Right lobe of liver (tissue), 6 donors: Measurements from ENCODE around the gene SERTAD3. TPM values are rescaled to one million over a fixed set of nuclear protein-coding genes. Genes with fewer than 3 reads are reported as not detected.

Experiments used
- ATAC-seq, 4 donors: fragments of 200-7000 bp; cut with Tn5 transposase; one replicate each; pipeline ENCODE4 v1.9.1; 2020; ENCODE audit warnings: mild to moderate bottlenecking in 4 of 4, moderate library complexity in 4 of 4
- DNase-seq, 3 donors: peaks; one replicate each; pipeline ENCODE4 v3.0.0-alpha.2; 2020
- H3K27ac ChIP-seq, 3 donors: fragments of 200-600 bp; one replicate each; pipeline ENCODE4 v1.8.0; 2022
- H3K27me3 ChIP-seq, 2 donors: fragments of 200-600 bp; one replicate each; pipeline ENCODE4 v1.8.0; 2022
- H3K36me3 ChIP-seq, 4 donors: fragments of 200-600 bp; sonication (generic) in 1 of 4; one replicate each; pipeline versions ENCODE4 v1.5.1 to v1.8.0; 2017 to 2022; ENCODE audit warnings: control low read depth in 1 of 4
- H3K4me1 ChIP-seq, 4 donors: fragments of 200-600 bp; sonication (generic) in 1 of 4; one replicate each; pipeline versions ENCODE4 v1.5.1 to v1.8.0; 2017 to 2022; ENCODE audit warnings: control low read depth in 1 of 4
- H3K4me3 ChIP-seq, 3 donors: fragments of 200-600 bp; one replicate each; pipeline ENCODE4 v1.8.0; 2022
- H3K9me3 ChIP-seq, 4 donors: fragments of 200-600 bp; sonication (generic) in 1 of 4; one replicate each; pipeline versions ENCODE4 v1.5.1 to v1.8.0; 2017 to 2022; ENCODE audit warnings: control low read depth in 1 of 4
- CTCF ChIP-seq, 4 donors: fragments of 200-600 bp in 3 of 4; fragments of 450-650 bp in 1 of 4; IDR thresholded peaks; one replicate each; pipeline versions ENCODE4 v1.5.1 to v1.8.0; 2016 to 2022; ENCODE audit warnings: antibody characterized with exemption in 4 of 4, mild to moderate bottlenecking in 2 of 4
- POLR2A ChIP-seq: fragments of 450-650 bp; IDR thresholded peaks from one replicate; pipeline ENCODE4 v1.6.1; 2017; ENCODE audit warnings: antibody characterized with exemption, mild to moderate bottlenecking
- WGBS: methylation state at CpG from one replicate; pipeline ENCODE4 v1.1.6; 2018; ENCODE audit warnings: low coverage, low lambda C conversion rate; ENCODE audit not compliant: insufficient coverage; ENCODE audit errors: missing lambda C conversion rate; 5-methylcytosine and 5-hydroxymethylcytosine counted together
- intact Hi-C, 2 donors: fragments of 100-400 bp; cut with DNase I; formaldehyde crosslinking; loops; one replicate each; pipeline versions ENCODE4 v1.11.2 to v1.14.1; 2022
- total RNA-seq, 6 experiments: library from RNA; depleted of rRNA in 2 of 6; stranded (reverse); fragments of >200 nt in 2 of 6; fragmentation: NEBNext Ultra II Directional in 3 of 6; extraction: Animal tissue kit (Norgen Biotek cat#: 25700) in 3 of 6; gene quantifications; one replicate each; pipeline versions ENCODE4 v1.1.0 to v1.2.4, GENCODE V29; 2016 to 2023
- donor health status: DM: no; HTN: yes; CAD: no.
- donor health status: DM: no; HTN: no; CAD: no.
- donor health status: DM: no; HTN: no; CAD: no.
- donor health status: DM: no; HTN: yes; CAD: no.
- donor health status: DM: no; HTN: yes; CAD: no.

The SERTAD3 gene
- total RNA-seq, 6 experiments from 2014 or later: 5.2 to 10.1 (median 7.4) TPM

DNA sequence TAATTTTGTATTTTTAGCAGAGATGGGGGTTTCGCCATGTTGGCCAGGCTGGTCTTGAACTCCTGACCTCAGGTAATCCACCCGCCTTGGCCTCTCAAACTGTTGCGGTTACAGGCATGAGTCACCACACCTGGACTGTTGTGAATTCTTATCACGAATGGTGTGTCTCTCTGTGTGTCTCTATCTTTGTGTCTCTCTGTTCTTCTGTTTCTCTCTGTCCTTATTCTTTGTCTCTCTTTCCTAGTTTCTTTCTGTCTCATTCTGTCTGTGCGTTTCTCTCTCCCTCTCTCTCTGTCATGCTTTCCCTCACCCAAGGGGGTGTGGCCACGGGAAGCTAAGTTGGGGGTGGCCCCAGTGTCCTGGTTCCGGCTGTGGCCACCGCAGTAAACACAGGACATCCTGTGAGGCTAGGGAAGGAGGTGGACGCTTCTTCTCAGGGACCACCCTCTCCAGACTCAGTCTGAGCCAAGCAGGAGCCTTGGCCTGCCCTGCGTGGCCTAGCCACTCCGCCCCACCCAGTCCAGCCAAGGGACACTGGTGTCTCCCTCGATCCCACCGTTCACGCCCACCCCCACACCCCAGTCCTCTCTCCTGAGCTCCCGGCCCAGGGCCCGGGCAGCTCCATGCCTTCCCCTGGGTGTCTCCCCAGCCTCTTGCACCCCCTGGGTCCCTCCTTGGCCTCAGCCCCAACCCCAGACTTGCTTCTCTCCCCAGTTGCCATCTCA, 27.1 kb downstream of the SERTAD3 start:
- peaks cover 0 to 9% (median 0%) of the 10 kb centered on the region in 4 donors for H3K4me1 ChIP-seq
- ATAC-seq (peak; percentile 13 to 49 (median 30)), DNase-seq (peak in 2 of 3 donors; percentile 64 to 66)
- WGBS: 28% methylated on average over 10 of the region's 16 CpGs
- no peak overlapping the region for H3K4me3 ChIP-seq
- H3K27ac ChIP-seq: peak overlapping the region; percentile 24 to 75 (median 57)
- intact Hi-C loops: no loop called here
- TF ChIP-seq CTCF (IDR thresholded peaks at IDR 0.05): no peak
- TF ChIP-seq POLR2A: peak; percentile 7
- no peaks in the 10 kb centered on the region for H3K9me3 ChIP-seq
- H3K36me3 ChIP-seq: no peaks in the 10 kb centered on the region
- H3K27me3 ChIP-seq: no peaks in the 10 kb centered on the region

- WGBS: 80% methylated on average over 2 of the region's 2 CpGs
- Histone ChIP-seq H3K9me3 (no peaks in the 10 kb centered on the region), H3K4me3 (no peak overlapping the region), H3K27ac (peak overlapping the region in 2 of 3 donors; percentile 57 to 75), H3K27me3 (no peaks in the 10 kb centered on the region), H3K4me1 (no peaks in the 10 kb centered on the region), H3K36me3 (no peaks in the 10 kb centered on the region)
- ATAC-seq: no peak
- intact Hi-C loops: no loop called here
- TF ChIP-seq CTCF (IDR thresholded peaks at IDR 0.05): no peak
- no peak for TF ChIP-seq POLR2A
- DNase-seq: no peak
Measured at GRCh38 chr19:40415768-40416167, 28.4 kb downstream of the SERTAD3 start.

GRCh38 chr19:40414542-40415535, 29.3 kb downstream of the SERTAD3 start:
- Histone ChIP-seq H3K27me3 (no peaks in the 10 kb centered on the region), H3K4me1 (no peaks in the 10 kb centered on the region), H3K4me3 (no peak overlapping the region), H3K27ac (no peak overlapping the region), H3K36me3 (no peaks in the 10 kb centered on the region), H3K9me3 (no peaks in the 10 kb centered on the region)
- no peak for TF ChIP-seq POLR2A
- no peak for TF ChIP-seq CTCF (IDR thresholded peaks at IDR 0.05)
- DNase-seq (no peak), ATAC-seq (no peak)
- WGBS: 68% methylated on average over 9 of the region's 21 CpGs
- intact Hi-C loops: no loop called here

- TF ChIP-seq CTCF (IDR thresholded peaks at IDR 0.05) (no peak), POLR2A (no peak)
- ATAC-seq (no peak), DNase-seq (no peak)
- no peak within 1 kb of the TSS for H3K4me3 ChIP-seq
- no peaks in the 10 kb centered on the region for H3K27me3 ChIP-seq
- intact Hi-C loops: no loop called here
- H3K9me3 ChIP-seq: no peaks in the 10 kb centered on the region
- no peaks in the 10 kb centered on the region for H3K36me3 ChIP-seq
- no peak within 1 kb of the TSS for H3K27ac ChIP-seq
- H3K4me1 ChIP-seq: no peaks in the 10 kb centered on the region
- 53% methylated on average over 7 of the region's 18 CpGs for WGBS
Measured at GRCh38 chr19:40413291-40413845, 30.8 kb downstream of the SERTAD3 start, which contains the start of gene PRX. TSS of gene PRX (minus strand) at chr19:40413378. CDS start at chr19:40407932, 5,446 bp downstream.
